Measurements from ENCODE around the gene HEG1.

DNA sequence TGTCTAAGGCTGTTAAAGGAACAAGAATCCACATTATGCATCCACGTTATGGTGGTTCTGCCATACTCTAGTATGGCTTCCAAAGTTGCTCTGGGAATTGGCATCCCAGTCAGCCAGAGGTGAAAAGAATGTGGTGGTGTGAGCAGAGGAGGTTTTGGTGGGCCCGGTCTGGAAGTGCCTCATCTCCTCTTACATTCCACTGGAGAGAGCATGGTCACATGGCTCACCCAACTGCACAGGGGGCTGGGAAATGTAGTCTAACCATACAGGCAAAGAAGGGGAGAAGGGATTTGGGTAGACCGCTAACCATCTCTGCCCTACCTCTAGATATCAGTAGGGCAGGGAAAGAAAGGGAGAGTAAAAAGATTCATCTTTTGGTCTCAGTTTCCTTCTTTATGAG lies 3.2 kb upstream of the HEG1 start:
- TF ChIP-seq, protein P1, sequence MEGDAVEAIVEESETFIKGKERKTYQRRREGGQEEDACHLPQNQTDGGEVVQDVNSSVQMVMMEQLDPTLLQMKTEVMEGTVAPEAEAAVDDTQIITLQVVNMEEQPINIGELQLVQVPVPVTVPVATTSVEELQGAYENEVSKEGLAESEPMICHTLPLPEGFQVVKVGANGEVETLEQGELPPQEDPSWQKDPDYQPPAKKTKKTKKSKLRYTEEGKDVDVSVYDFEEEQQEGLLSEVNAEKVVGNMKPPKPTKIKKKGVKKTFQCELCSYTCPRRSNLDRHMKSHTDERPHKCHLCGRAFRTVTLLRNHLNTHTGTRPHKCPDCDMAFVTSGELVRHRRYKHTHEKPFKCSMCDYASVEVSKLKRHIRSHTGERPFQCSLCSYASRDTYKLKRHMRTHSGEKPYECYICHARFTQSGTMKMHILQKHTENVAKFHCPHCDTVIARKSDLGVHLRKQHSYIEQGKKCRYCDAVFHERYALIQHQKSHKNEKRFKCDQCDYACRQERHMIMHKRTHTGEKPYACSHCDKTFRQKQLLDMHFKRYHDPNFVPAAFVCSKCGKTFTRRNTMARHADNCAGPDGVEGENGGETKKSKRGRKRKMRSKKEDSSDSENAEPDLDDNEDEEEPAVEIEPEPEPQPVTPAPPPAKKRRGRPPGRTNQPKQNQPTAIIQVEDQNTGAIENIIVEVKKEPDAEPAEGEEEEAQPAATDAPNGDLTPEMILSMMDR (conservative IDR thresholded peaks at IDR 0.05; ENCODE audit: low read depth, low read length) = no peak
- no peak for TF ChIP-seq EZH2 (IDR thresholded peaks at IDR 0.05; ENCODE audit: borderline replicate concordance, low read depth, low read length, poor library complexity, severe bottlenecking)

Measured in A673 (cell line).